Stimulated activated CD8-positive, alpha-beta memory T cell treated with anti-CD3 and anti-CD28 coated beads, Interleukin-7, amount 100 ng/mL, for 1 hour (primary cell): ENCODE measurements around the gene CAV3.

Experiments used
- DNase-seq, 2 donors: peaks; one replicate each; pipeline ENCODE4 v3.0.0-alpha.2; 2020; ENCODE audit warnings: low read depth in 2 of 2

The CAV3 gene

DNA sequence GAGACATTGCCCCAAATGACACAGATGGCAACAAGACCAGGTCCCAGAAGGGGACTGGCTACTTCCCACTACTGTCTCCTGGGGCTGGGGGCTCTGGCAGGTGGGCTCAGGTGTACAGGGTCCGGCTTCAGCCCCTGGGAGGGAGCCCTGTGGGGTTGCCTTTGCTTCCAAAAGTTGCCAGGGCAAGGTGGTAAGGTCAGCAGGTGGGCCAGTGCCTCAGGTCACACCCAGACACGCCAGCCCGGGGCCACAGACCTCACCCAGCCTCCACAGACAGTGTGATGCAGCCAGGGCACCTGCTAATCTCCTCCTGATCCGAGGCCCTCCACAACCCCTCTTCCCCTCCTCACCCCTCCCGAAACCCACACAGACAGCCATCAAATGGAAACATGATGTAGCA lies 28.3 kb downstream of the CAV3 start:
- no peak for DNase-seq

DNA sequence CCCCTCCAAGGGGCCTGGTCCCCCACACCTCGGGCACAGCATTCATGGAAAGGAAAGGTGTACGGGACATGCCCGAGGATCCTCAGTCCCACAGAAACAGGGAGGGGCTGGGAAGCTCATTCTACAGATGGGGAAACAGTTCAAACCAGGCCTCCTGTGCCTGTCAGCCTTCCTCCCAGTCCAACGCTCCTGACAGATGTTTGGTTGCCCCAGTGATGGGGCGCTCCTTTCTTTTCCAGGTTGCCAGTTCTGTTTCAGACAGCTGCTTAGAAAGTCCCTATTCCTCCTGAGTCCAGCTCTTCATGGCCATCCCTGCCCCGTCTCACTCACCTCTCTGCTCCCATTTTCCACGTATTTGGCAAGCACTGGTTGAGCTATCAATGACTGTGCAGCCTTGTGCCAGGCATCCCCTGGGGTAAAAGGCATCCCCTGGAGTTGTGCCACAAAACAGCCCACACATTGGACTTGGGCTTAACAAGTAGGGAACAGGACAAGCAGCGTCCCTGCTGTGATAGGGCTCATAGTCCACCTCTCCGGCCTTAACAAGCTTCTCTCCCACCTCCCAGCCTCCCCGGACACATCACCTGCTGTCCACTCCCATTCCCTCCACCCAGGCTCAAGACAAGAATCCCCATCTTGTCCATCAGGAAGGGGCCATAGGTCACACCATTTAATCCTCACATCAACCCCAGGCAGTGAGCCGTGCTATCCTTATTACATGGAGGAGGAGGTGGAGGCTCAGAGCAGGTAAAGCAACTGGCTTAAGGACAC lies 29.2 kb downstream of the CAV3 start:
- no peak for DNase-seq

DNA sequence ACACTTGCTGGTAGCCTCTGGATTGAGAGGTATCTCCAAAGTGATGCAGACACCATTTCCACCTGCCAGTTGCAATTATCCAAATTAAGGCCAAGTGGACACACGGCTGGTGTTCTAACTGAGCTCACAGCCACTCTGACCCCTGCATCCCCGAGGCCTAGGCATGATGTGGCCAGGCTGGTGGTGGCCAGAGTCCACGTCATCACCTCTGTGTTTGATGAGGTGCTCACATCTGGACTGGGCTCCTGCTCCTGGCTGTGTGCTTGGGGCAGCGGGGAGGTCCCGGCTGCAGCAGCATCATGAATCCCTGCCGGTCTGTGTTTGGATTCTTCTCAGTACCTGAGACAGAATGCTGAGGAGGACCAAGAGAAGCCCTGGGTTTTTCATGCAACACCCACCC lies 30.9 kb downstream of the CAV3 start:
- no peak for DNase-seq

DNA sequence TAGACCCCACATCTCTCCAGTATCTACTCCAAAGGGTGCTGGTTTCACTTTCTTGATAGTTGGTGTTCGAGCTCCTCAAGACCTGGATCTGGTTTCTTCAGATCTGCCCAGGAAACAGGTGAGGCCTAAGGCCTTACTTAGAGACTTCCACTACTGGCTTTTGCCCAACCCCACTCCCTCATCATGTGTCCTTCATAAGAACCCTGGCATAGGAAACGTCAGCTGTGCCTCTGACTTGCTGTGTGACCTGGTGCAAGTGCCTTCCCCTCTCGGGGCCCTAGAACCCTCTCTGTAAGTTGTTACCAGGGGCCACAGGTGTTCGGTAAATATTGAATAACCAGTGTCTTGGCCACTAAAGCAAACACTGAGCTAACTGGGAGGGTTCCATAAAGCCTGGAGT lies 31.9 kb downstream of the CAV3 start:
- no peak for DNase-seq

DNA sequence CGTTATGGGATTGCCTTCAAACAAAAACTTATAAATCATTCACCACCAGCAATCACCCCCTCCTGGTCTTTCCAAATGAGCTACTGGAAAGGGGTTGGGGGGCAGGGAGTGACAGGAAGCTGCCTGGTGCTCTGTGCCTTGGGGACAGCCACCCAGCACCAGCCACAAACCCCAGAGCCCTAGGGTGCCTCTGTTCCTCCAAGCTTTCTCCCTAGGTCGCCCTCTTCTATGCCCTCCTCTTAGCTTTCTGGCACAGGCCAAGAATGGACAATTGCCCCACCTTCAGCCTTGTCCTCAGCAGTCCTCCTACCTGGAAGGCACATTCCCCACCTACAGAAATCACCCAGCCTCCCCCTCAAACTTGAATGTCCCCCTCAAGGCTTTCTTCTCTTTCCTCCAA lies 32.5 kb downstream of the CAV3 start:
- DNase-seq: no peak

DNA sequence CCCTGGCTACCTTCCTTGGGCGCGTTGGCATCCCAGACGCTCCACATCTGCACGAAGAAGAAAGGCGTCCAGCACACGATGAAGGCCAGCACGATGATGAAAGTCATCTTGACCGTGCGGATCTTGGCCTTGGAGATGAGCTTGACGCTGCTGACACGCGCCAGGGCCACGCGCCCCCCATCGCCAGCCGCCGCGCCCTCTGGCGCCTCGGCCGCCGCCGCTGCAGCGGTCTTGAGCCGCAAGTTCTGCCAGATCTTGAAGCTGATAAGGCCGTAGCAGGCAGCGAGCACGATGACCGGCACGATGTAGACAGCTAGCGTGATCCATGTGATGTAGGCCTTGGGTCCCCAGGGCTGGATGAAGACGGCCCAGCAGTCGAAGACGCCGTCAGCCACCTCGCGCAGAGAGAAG lies 33.7 kb downstream of the CAV3 start:
- DNase-seq: no peak

DNA sequence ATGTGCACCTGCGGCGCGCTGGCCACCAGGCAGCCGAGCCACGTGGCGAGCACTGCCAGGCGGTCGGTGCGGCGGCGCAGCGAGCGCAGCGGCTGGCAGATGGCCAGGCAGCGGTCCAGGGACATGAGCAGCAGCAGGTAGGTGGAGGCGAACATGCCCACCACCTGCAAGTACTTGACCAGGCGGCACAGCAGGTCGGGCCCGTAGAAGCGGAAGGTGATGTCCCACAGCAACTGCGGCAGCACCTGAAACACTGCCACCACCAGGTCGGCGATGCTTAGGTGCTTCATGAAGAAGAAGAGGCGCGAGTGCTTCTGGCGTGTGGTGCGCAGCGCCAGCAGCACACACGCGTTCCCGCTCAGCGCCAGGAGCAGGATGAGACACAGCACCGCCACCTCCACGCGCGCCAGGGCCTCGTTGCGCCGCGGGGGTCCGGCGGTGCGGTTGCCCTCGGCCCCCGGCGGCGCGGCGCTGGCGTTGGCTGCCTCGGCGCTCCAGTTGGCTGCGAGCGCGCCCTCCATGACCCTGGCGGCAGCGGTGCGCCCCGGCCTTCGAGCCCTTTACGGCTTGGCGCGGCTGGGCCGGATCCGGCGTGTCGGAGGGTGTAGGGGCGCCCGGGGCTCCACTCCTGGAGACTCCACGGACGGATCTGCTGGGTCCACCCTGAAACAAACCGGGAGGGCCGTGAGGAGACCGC lies 34.2 kb downstream of the CAV3 start:
- DNase-seq: no peak

DNA sequence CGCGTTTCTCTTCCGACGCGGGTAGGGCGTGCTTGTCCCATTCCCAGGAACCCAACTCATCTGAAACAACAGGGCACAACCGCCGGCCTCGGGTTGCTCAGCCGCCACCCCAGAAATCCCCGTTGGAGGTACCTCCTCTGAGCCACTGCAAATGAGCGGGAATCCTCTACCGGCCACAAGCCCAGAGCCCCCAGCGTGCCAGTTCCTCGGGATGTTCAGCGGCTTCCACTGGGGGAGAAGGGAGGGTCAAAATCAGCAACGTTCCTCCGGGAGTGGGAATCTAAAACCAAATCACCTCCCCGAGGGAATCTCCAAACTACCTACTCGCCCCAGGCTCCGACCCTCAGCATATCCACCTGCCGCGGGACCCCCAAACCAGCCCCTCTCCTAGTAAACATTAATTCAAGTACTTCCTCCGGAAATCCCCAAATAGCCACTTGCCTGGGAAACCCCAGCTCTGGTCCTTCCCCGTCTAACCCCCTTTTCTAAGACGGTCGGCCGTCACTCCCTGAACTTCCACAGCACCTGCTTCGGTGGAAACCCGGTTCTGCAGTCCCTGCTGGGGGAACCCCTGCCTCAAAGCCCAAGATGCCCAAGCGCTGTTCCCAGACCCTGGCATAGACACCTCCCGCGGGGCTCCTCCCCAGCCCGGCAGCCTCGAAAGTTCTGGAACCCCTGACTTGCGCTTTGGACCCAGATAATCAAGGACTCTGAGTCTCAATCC lies 34.9 kb downstream of the CAV3 start:
- no peak for DNase-seq

DNA sequence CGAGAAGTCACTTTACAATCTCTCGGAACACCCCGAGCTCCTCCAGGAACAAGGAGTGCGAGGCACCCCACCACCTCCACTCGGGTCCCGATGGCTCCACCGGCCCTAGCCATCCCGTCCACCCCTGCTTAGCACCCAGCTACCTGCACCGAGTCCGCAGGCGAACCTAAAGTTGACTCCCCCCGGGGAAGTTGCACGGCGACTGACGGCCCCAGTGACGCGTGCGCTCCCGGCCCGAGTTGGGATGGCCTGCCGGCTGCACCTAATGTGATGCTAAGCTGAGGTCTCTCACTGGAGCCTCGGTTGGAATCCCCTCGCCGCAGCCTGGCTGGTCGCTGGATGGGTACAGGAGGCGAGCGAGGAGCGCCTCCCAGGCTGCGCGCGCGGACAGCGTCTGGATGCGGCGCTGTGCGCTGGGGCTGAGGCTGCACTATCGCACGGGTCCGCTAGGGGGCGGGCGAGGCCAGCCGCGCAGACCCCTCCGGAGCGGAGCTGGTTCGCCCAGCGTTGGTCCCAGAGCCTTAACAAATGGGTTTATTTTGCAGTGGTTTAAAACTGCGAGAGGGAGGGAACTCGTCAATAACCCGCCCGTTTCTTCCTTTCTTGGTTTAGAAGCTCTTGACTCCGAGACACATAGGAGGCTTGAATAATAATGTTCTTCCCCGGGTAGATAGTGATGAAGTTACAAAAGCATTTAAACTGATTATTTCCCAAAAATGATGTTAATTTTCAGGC lies 35.7 kb downstream of the CAV3 start, which contains the start of gene OXTR:
OXTR (minus strand) TSS at position 526 of the 735 bp plus-strand sequence. CDS start 1,426 bp downstream, outside the sequence.
- peak; percentile 2 to 10 for DNase-seq

DNA sequence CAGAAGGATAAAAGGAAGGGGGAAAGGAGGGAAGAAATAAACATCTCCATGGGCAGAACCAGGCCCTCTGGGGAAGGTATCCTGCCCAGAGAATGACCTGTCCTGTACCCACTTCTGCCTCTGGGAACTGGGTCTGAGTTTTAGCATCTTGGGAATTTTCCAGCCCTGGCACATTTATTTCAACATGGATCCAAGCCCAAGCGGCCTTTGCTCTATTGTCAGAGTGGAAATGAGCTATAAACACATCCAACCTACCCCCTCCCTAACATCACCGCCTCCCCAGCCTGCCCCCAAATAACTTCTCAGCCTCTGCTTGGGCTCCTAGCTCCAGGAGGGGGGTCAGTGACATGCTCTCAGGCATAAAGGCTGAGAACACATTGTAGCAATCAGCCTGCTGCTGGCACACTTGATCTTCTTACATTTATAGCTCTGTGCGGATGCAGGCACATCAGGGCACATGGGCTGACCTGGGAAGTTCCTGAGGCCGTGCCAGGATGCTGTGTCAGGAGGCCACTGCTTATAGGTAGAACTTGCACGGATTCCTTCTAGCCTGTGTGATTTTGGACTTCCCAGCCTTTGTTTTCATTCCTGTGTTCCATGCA lies 40.4 kb downstream of the CAV3 start:
- DNase-seq: no peak

DNA sequence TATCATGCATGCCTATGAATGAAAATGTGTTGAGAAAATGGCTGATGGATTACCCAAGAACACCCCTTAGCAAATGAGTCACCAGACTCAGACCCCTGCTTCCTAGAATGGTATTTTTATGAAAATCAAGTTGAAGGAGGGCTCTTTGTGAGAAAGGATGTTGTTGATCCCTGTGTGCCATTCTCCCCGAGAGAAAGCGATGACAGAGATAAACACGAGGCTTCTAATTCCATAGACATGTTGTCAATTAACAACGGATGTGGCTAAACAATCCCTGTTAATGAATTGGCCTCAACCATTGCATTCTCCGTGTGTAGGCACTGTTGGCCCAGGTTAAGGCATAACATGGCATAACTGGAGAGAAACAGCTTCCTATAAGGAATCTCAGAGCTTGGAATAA lies 41.6 kb downstream of the CAV3 start:
- no peak for DNase-seq

DNA sequence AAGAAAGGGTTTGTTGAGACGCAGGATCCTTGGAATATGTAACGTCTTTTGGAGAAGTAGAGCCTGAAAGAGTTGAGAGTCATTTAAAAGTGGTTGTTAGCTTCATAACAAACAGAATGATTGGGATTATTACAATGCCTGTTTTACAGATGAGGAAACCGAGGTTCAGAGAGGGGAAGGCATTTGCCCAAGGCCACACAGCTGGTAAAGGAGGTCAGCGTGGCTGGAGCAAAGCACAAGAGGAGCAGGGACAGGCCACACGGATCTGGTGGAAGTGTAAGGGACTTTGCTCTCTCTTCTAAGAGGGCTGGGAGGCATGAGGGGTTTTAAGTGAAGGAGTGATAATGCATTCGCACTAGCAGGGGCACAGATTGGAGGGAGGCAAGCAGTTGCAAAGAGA lies 42.0 kb downstream of the CAV3 start:
- no peak for DNase-seq

DNA sequence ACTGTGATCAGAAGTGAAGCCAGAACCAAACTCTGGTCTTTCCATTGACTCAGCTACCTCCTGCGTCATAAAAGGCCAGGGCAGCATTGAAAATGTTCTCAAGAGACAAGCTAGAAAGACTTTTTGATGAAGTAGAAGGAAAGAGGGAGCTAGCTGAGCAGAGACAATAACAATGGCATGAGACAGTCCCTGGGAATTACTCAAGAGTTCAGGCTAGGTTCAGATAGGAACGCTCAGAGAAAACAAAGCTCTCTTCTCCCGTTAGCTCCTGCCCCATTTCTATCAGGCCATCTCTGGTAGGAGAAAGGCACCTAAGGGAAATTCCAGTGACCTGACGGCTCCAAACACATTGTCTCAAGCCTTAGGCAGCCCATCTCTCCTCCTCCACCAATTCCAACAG lies 42.8 kb downstream of the CAV3 start:
- no peak for DNase-seq

DNA sequence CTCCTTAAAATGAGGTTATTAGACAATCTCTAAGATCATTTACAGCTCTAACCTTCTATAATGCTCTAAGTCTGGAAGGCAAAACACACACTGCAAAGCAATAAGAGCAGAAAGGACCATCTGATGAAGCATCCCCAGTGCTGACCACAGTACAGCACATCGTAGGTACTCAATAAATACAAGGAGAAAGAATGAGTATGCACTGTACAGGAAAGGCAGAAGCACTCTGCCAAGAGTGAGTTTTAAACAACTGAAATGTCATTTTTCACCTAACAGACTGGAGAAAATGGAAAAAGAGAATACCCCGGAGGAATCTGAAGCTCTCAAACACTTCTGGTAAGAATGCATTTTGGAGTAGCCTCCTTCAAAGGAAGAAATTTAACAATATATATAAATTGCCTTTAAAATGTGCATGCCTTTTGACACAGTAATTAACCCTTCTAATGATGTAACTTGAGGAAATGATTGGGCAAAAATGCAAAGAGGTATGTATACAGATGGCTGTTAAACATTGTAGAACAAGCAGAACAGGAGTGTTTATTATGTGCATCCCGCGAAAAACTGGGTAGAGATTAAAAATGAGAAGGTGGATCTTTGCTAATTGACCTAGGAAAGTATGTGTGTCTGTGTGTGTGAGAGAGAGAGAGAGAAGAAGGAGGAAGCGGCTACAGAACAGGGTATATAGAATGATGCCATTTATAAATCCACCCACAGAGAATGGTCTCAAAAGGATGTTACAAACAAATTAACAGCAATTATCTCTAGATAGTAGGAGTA lies 43.8 kb downstream of the CAV3 start:
- DNase-seq: no peak

DNA sequence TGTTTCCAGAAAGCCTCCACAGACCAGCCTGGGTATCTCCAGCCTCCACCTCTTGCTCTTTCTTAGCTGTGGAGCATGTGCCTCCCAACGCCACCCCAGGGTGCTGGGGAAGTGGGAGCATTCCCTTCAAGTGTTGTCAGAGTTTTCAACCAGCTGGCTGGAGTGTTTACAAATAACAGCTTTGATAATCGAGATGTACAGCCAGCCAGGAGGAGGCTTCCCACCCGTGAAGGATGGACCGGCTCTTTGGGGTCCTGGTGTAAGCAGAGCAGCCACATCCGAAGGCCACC lies 44.3 kb downstream of the CAV3 start:
- DNase-seq: no peak

DNA sequence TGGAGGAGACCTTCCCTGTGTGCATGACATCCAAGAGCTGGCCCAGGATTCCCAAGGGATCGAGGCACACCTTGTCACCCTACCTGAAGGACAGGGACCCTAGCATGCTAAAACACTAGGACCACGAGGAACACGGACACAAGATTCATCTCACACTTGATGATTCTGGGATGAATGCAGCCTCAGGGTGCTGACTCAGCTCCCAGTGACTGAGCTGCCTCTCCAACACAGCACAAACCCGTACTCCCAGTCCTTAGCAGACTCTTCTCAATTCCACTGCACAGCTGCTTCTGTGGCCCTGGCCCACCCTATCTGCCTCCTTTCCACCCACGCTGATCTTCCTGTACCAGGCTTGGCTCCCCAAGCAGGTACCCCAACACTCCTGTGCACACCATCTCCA lies 44.9 kb downstream of the CAV3 start:
- DNase-seq: no peak

DNA sequence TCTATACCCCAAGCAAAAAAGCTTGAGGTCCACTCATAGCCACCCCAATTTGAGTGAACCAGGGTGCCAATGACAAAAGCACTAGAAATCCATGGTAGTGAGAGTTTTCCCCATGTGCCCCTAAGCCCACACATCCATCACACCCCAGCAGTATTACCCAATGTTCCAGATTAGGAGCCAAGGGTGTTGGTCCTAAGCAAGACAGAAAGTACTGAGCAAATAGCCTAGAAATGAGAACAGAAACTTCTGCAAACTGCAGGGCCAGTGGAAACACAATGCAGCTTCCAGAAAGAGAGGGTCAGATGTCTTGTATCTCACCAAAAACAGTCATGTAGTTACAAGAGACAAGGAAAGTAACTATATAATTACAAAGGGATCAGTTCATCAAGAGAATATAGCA lies 46.7 kb downstream of the CAV3 start:
- DNase-seq: no peak

DNA sequence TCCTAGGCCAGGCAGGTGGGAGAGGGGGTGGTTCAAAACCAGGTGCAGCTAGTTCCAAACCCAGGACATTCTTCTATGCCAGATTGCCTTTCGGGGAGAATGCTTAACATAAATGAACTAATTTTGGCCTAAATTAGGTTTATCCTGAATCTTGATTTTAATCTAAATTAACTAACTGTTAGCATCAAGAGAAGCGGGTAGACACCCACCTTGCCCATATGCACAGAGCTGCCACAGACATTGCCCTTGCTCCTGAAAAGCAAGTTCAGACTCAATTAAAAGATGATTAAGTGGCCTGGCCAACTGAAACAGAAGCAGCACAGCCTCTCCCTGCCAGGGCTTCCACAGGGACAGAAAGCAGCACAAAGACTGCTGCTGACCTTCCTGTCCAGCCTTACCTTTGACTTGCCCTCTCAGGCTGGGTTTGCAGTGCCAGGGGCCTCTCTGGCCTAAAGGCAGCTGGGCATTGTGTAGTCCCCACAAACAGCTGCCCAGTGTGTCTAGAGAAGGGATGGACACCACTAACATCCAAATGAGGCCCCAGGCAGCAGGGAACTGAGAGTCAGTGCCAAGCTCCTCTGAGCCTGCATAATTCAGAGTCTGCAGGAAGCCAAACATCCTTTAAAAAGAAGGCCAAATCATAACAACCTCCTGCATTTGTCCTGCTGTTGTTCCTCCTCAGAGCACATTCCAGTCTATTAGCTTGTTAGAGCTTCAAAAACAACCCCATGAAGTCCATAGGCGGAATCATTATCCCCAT lies 51.3 kb downstream of the CAV3 start:
- DNase-seq: no peak

DNA sequence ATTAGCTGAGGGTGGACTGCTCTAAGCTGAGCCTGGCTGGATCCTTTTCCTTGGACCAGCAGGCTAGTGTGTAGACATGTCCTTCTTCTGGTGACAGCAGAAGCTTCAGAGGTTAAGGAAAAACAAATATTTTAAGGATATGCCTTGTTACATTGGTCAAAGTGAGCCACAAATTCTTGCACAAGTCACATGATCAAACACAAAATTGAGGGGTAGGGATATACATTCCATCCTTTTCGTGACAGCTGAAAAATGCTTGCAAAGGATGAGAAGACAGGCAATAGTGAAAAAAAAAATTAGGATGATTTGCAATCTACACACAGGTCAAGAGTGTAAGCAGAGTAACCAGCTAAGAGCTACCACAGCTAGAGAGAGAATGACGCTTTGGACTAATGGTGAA lies 56.9 kb downstream of the CAV3 start:
- no peak for DNase-seq

DNA sequence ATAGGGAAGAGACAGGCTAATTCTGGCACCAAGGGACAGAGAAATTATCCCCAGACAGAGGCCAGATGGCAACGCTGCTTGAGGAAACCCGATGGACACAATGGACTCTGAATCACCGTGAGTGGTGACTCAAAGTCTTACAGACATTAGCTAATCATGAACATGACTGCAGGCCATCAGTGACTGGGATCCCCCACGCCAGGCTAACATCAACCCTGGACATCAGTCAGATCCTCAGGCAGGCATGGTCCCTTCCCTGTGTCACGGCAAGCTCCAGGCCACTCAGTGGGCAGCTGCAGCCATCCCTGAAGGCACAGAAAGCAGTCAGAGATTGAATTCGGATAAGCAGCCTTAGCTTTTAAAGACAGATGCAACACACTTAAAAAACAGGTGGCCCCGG lies 59.6 kb downstream of the CAV3 start:
- DNase-seq: no peak
